K562 (cell line): Measurements from ENCODE around the gene RNF25.

Source experiments
- EHMT2 ChIP-seq: fragments of 450-650 bp; IDR thresholded peaks from 2 replicates; pipeline ENCODE4 v1.6.1; 2018; ENCODE audit warnings: antibody characterized with exemption
- IRF2 ChIP-seq: sonication (generic); formaldehyde crosslinking; IDR thresholded peaks from 2 replicates; pipeline ENCODE4 v1.8.1; 2022; ENCODE audit warnings: mild to moderate bottlenecking, missing genetic modification reagents
- JUN ChIP-seq, 2 experiments: sonication (generic) in 1 of 2; formaldehyde crosslinking in 1 of 2; IDR thresholded peaks; 2 replicates each; pipeline versions ENCODE4 v1.6.1 to v1.8.0; 2012 to 2022; ENCODE audit warnings: borderline replicate concordance in 2 of 2, mild to moderate bottlenecking in 2 of 2, improper control_type of control experiment in 1 of 2, low read depth in 1 of 2, low read length in 1 of 2, missing genetic modification reagents in 1 of 2
- KDM4B ChIP-seq, 2 experiments: fragments of 450-650 bp in 1 of 2; sonication (generic) in 1 of 2; IDR thresholded peaks; 2 replicates each; pipeline ENCODE4 v1.6.1; 2016 to 2017; ENCODE audit warnings: borderline replicate concordance in 2 of 2, antibody characterized with exemption in 1 of 2, low read depth in 1 of 2, mild to moderate bottlenecking in 1 of 2
- L3MBTL2 ChIP-seq: fragments of 450-650 bp; IDR thresholded peaks from 2 replicates; pipeline ENCODE4 v1.6.1; 2016; ENCODE audit warnings: mild to moderate bottlenecking, moderate library complexity
- MCM7 ChIP-seq, 2 experiments: fragments of 450-650 bp; IDR thresholded peaks; 2 replicates each; pipeline ENCODE4 v1.6.1; 2016 to 2018
- SMC3 ChIP-seq: conservative IDR thresholded peaks from 2 replicates; pipeline ENCODE4 v1.6.1; 2011; ENCODE audit warnings: low read depth, low read length, improper control_type of control experiment; ENCODE audit not compliant: insufficient read depth
- ZBTB49 ChIP-seq: sonication (generic); formaldehyde crosslinking; IDR thresholded peaks from 2 replicates; pipeline ENCODE4 v1.8.0; 2022; ENCODE audit warnings: missing genetic modification reagents, mild to moderate bottlenecking, borderline replicate concordance
- ZNF121 ChIP-seq: sonication (generic); formaldehyde crosslinking; conservative IDR thresholded peaks from 2 replicates; pipeline ENCODE4 v1.8.0; 2022; ENCODE audit warnings: missing genetic modification reagents
- TF ChIP-seq, protein P1 (sequence below), 3 experiments: IDR thresholded peaks in 2 of 3; conservative IDR thresholded peaks in 1 of 3; 2 replicates each; pipeline ENCODE4 v1.5.1; 2011 to 2012; ENCODE audit warnings: low read length in 3 of 3, mild to moderate bottlenecking in 3 of 3, control low read depth in 2 of 3, improper control_type of control experiment in 1 of 3, inconsistent platforms in 1 of 3, low read depth in 1 of 3, mixed read lengths in 1 of 3, moderate library complexity in 1 of 3; ENCODE audit not compliant: insufficient read depth in 2 of 3

GRCh38 chr2:218662827-218663226, 9.0 kb downstream of the RNF25 start:
- TF ChIP-seq, protein P1, sequence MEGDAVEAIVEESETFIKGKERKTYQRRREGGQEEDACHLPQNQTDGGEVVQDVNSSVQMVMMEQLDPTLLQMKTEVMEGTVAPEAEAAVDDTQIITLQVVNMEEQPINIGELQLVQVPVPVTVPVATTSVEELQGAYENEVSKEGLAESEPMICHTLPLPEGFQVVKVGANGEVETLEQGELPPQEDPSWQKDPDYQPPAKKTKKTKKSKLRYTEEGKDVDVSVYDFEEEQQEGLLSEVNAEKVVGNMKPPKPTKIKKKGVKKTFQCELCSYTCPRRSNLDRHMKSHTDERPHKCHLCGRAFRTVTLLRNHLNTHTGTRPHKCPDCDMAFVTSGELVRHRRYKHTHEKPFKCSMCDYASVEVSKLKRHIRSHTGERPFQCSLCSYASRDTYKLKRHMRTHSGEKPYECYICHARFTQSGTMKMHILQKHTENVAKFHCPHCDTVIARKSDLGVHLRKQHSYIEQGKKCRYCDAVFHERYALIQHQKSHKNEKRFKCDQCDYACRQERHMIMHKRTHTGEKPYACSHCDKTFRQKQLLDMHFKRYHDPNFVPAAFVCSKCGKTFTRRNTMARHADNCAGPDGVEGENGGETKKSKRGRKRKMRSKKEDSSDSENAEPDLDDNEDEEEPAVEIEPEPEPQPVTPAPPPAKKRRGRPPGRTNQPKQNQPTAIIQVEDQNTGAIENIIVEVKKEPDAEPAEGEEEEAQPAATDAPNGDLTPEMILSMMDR (IDR thresholded peaks at IDR 0.05 in 2 of 3, conservative IDR thresholded peaks at IDR 0.05 in 1 of 3; ENCODE audit: insufficient read depth in 2 of 3, low read depth in 1 of 3, low read length in 3 of 3) = no peak
- no peak for TF ChIP-seq JUN (IDR thresholded peaks at IDR 0.05; ENCODE audit: borderline replicate concordance, low read depth, low read length)
- TF ChIP-seq JUN (CRISPR knock-in tag; IDR thresholded peaks at IDR 0.05; ENCODE audit: borderline replicate concordance) = no peak
- TF ChIP-seq ZBTB49 (CRISPR knock-in tag) = no peak
- no peak for TF ChIP-seq EHMT2
- TF ChIP-seq MCM7 (IDR thresholded peaks at IDR 0.05) = no peak
- no peak for TF ChIP-seq IRF2 (CRISPR knock-in tag)
- no peak for TF ChIP-seq L3MBTL2
- no peak for TF ChIP-seq KDM4B (IDR thresholded peaks at IDR 0.05; ENCODE audit: borderline replicate concordance in 2 of 2, low read depth in 1 of 2)
- TF ChIP-seq SMC3 = no peak
- no peak for TF ChIP-seq ZNF121 (CRISPR knock-in tag)
